GM21528 (cell line): ENCODE data around the gene ITPR3.

Source experiments
- ATAC-seq: cut with Tn5 transposase; IDR thresholded peaks from one replicate; pipeline ENCODE4 v1.9.1; 2021; ENCODE audit warnings: mild to moderate bottlenecking, moderate library complexity; ENCODE audit not compliant: unreplicated experiment, low FRiP score

Gene ITPR3

GRCh38 chr6:33633462-33634158 lies 12.5 kb downstream of the ITPR3 start:
- no peak for ATAC-seq

- ATAC-seq, result no peak
Observed at GRCh38 chr6:33634161-33634727, 13.1 kb downstream of the ITPR3 start.

GRCh38 chr6:33634946-33635345 lies 13.8 kb downstream of the ITPR3 start:
- no peak for ATAC-seq

GRCh38 chr6:33636655-33637054 lies 15.5 kb downstream of the ITPR3 start:
- no peak for ATAC-seq

GRCh38 chr6:33638556-33638955 lies 17.4 kb downstream of the ITPR3 start:
- ATAC-seq, result no peak

GRCh38 chr6:33639559-33639958 lies 18.4 kb downstream of the ITPR3 start:
- ATAC-seq, result no peak

GRCh38 chr6:33640361-33640760 lies 19.2 kb downstream of the ITPR3 start:
- no peak for ATAC-seq

GRCh38 chr6:33641144-33641543 lies 20.0 kb downstream of the ITPR3 start:
- no peak for ATAC-seq

- no peak for ATAC-seq
Observed at GRCh38 chr6:33641602-33642001, 20.5 kb downstream of the ITPR3 start.

GRCh38 chr6:33642897-33643296 lies 21.8 kb downstream of the ITPR3 start:
- ATAC-seq, result no peak

- no peak for ATAC-seq
Observed at GRCh38 chr6:33651403-33651802, 30.3 kb downstream of the ITPR3 start.

- no peak for ATAC-seq
Observed at GRCh38 chr6:33652002-33652401, 30.9 kb downstream of the ITPR3 start.

- ATAC-seq, result no peak
Observed at GRCh38 chr6:33654831-33655554, 33.9 kb downstream of the ITPR3 start.

GRCh38 chr6:33656844-33657243 lies 35.7 kb downstream of the ITPR3 start:
- no peak for ATAC-seq

GRCh38 chr6:33658982-33659689 lies 38.0 kb downstream of the ITPR3 start:
- ATAC-seq, result no peak

GRCh38 chr6:33659986-33660385 lies 38.9 kb downstream of the ITPR3 start:
- ATAC-seq, result no peak

- no peak for ATAC-seq
Observed at GRCh38 chr6:33661106-33661838, 40.1 kb downstream of the ITPR3 start.

- no peak for ATAC-seq
Observed at GRCh38 chr6:33662318-33662717, 41.2 kb downstream of the ITPR3 start.

- no peak for ATAC-seq
Observed at GRCh38 chr6:33663028-33663427, 41.9 kb downstream of the ITPR3 start.

GRCh38 chr6:33663727-33664449 lies 42.8 kb downstream of the ITPR3 start:
- no peak for ATAC-seq
